B cell (primary cell): ENCODE results near the gene DYNLT2. TPM values are rescaled to one million over a fixed set of nuclear protein-coding genes. Genes with fewer than 3 reads are reported as not detected.

Experiments
- ATAC-seq: fragments of 200-7000 bp; cut with Tn5 transposase; one replicate; pipeline ENCODE4 v1.10.0; 2021; ENCODE audit warnings: low read depth, mild to moderate bottlenecking, moderate number of reproducible peaks, moderate library complexity
- CTCF ChIA-PET: fragments of 350-600 bp; sonication (Branson Sonifier 250); formaldehyde crosslinking; loops from one replicate; lab custom pipeline; 2021; ENCODE audit warnings: antibody characterized with exemption, inconsistent platforms; lab: Charles Lee
- POLR2A ChIA-PET: fragments of 350-600 bp; sonication (Branson Sonifier 250); formaldehyde crosslinking; loops from one replicate; lab custom pipeline; 2021; ENCODE audit warnings: antibody characterized with exemption; lab: Charles Lee
- DNase-seq: peaks from one replicate; pipeline ENCODE4 v3.0.0; 2013
- H2AFZ ChIP-seq: 2 replicates; pipeline ENCODE4 v1.6.1; 2012; ENCODE audit warnings: mild to moderate bottlenecking, low read depth, low read length; ENCODE audit not compliant: insufficient read depth, poor library complexity, severe bottlenecking
- H3K27ac ChIP-seq, 2 donors: 1 replicate in 1 of 2; 2 replicates in 1 of 2; pipeline ENCODE4 v1.5.1; 2012 to 2013; ENCODE audit warnings: low read length in 2 of 2, mild to moderate bottlenecking in 2 of 2, moderate library complexity in 1 of 2
- H3K27me3 ChIP-seq, 4 experiments: fragments of 200-600 bp in 1 of 4; sonication (generic) in 1 of 4; replicated peaks in 1 of 4; 1 replicate in 2 of 4; 2 replicates in 2 of 4; pipeline versions ENCODE4 v1.6.1 to v1.7.0; 2013 to 2016; ENCODE audit warnings: low read length in 3 of 4, mild to moderate bottlenecking in 2 of 4, mixed read lengths in 1 of 4, moderate library complexity in 1 of 4; ENCODE audit not compliant: insufficient read depth in 4 of 4, control insufficient read depth in 3 of 4; ENCODE audit errors: control extremely low read depth in 1 of 4
- H3K36me3 ChIP-seq, 2 experiments: replicated peaks in 1 of 2; 1 replicate in 1 of 2; 2 replicates in 1 of 2; pipeline versions ENCODE4 v1.6.1 to v1.7.1; 2013; ENCODE audit warnings: low read length in 1 of 2; ENCODE audit not compliant: insufficient read depth in 2 of 2, control insufficient read depth in 1 of 2; ENCODE audit errors: control extremely low read depth in 1 of 2, extremely low read depth in 1 of 2
- H3K4me1 ChIP-seq, 2 donors: fragments of 200-600 bp in 1 of 2; sonication (generic) in 1 of 2; 1 replicate in 1 of 2; 2 replicates in 1 of 2; pipeline versions ENCODE4 v1.5.1 to v1.6.1; 2013 to 2017; ENCODE audit warnings: low read length in 2 of 2; ENCODE audit not compliant: control insufficient read depth in 2 of 2, insufficient read depth in 2 of 2
- H3K4me2 ChIP-seq: replicated peaks from 2 replicates; pipeline ENCODE3; 2012; ENCODE audit warnings: mild to moderate bottlenecking, low read depth, low read length; ENCODE audit not compliant: poor library complexity, severe bottlenecking
- H3K4me3 ChIP-seq, 5 experiments: fragments of 200-600 bp in 1 of 5; sonication (generic) in 1 of 5; 1 replicate in 3 of 5; 2 replicates in 2 of 5; pipeline versions ENCODE4 v1.5.1 to v1.7.0; 2011 to 2016; ENCODE audit warnings: low read length in 4 of 5, mild to moderate bottlenecking in 4 of 5, low read depth in 2 of 5, control low read depth in 1 of 5, moderate library complexity in 1 of 5; ENCODE audit not compliant: insufficient read depth in 1 of 5; ENCODE audit errors: control extremely low read depth in 1 of 5, extremely low read depth in 1 of 5
- H3K79me2 ChIP-seq: fragments of 200-600 bp; sonication (generic); one replicate; pipeline ENCODE4 v1.6.0; 2016; ENCODE audit warnings: low read length; ENCODE audit not compliant: control insufficient read depth, insufficient read depth
- H3K9ac ChIP-seq: fragments of 200-600 bp; sonication (generic); 2 replicates; pipeline ENCODE4 v1.6.1; 2017; ENCODE audit warnings: mild to moderate bottlenecking, low read length, moderate library complexity
- H3K9me3 ChIP-seq, 3 donors: one replicate each; pipeline versions ENCODE4 v1.6.1 to v1.7.1; 2013; ENCODE audit warnings: low read length in 2 of 3; ENCODE audit not compliant: control insufficient read depth in 2 of 3, insufficient read depth in 1 of 3; ENCODE audit errors: control extremely low read depth in 1 of 3
- H4K20me1 ChIP-seq: 2 replicates; pipeline ENCODE4 v1.6.0; 2012; ENCODE audit warnings: mild to moderate bottlenecking, low read length; ENCODE audit not compliant: insufficient read depth, control insufficient read depth, poor library complexity, severe bottlenecking
- H3K27ac Mint-ChIP-seq: one replicate; pipeline ENCODE4 v1.8.0; 2021; ENCODE audit warnings: mixed read lengths
- H3K27me3 Mint-ChIP-seq: one replicate; pipeline ENCODE4 v1.8.0; 2021; ENCODE audit warnings: mixed read lengths
- H3K4me1 Mint-ChIP-seq: one replicate; pipeline ENCODE4 v1.8.0; 2021; ENCODE audit warnings: mixed read lengths
- H3K4me3 Mint-ChIP-seq: one replicate; pipeline ENCODE4 v1.8.0; 2021; ENCODE audit warnings: mixed read lengths
- H3K9me3 Mint-ChIP-seq: one replicate; pipeline ENCODE4 v1.8.0; 2022; ENCODE audit warnings: mixed read lengths; ENCODE audit not compliant: insufficient read depth
- EZH2 ChIP-seq: IDR thresholded peaks from 2 replicates; pipeline ENCODE4 v1.6.1; 2012; ENCODE audit warnings: borderline replicate concordance, low read depth, mild to moderate bottlenecking, moderate library complexity, low read length; ENCODE audit not compliant: insufficient read depth, poor library complexity, severe bottlenecking
- WGBS: methylation state at CpG from one replicate; pipeline ENCODE4 v1.1.5; 2013; ENCODE audit warnings: missing lambda C conversion rate; ENCODE audit not compliant: insufficient coverage; 5-methylcytosine and 5-hydroxymethylcytosine counted together
- intact Hi-C: fragments of 100-400 bp; cut with micrococcal nuclease; formaldehyde crosslinking; loops from one replicate; pipeline ENCODE4 v1.10.0; 2022
- polyA plus RNA-seq: library from polyadenylated mRNA; depleted of rRNA; stranded (reverse); fragments of >200 nt; gene quantifications from 2 replicates; pipeline ENCODE4 v1.2.3, GENCODE V29; 2012
- total RNA-seq, 2 donors: library from RNA; stranded (reverse); fragments of 120-200 nt in 1 of 2; gene quantifications; 1 replicate in 1 of 2; 2 replicates in 1 of 2; pipeline versions ENCODE4 v1.2.3 to v1.2.4, GENCODE V29; 2013 to 2022
- TF ChIP-seq, protein P1 (sequence below): fragments of 200-600 bp; IDR thresholded peaks from one replicate; pipeline ENCODE4 v1.8.0; 2022; ENCODE audit warnings: antibody characterized with exemption, mild to moderate bottlenecking

DYNLT2 gene
- total and polyA plus RNA-seq, 2 donors (not counting 1 experiment from before 2014, with no cell fraction given): 2.4 to 7.2 TPM

GRCh38 chr6:169719117-169719516 is 32.3 kb downstream of the DYNLT2 start:
- ChIA-PET CTCF (no interaction called here), POLR2A (no interaction called here)
- Mint-ChIP-seq H3K9me3 (no peaks in the 10 kb centered on the region), H3K27me3 (no peaks in the 10 kb centered on the region), H3K27ac (no peak overlapping the region), H3K4me3 (no peak overlapping the region), H3K4me1 (peaks cover 28% of the 10 kb centered on the region)
- DNase-seq (no peak), ATAC-seq (no peak)
- H3K27me3 ChIP-seq: no peaks in the 10 kb centered on the region
- H3K27ac ChIP-seq: no peak overlapping the region
- 100% methylated on average over 1 of the region's 4 CpGs for WGBS
- H3K36me3 ChIP-seq: peaks cover 8 to 26% of the 10 kb centered on the region in 2 experiments
- H3K9ac ChIP-seq: no peak overlapping the region
- H2AFZ ChIP-seq: no peak overlapping the region
- TF ChIP-seq EZH2: no peak
- TF ChIP-seq, protein P1, sequence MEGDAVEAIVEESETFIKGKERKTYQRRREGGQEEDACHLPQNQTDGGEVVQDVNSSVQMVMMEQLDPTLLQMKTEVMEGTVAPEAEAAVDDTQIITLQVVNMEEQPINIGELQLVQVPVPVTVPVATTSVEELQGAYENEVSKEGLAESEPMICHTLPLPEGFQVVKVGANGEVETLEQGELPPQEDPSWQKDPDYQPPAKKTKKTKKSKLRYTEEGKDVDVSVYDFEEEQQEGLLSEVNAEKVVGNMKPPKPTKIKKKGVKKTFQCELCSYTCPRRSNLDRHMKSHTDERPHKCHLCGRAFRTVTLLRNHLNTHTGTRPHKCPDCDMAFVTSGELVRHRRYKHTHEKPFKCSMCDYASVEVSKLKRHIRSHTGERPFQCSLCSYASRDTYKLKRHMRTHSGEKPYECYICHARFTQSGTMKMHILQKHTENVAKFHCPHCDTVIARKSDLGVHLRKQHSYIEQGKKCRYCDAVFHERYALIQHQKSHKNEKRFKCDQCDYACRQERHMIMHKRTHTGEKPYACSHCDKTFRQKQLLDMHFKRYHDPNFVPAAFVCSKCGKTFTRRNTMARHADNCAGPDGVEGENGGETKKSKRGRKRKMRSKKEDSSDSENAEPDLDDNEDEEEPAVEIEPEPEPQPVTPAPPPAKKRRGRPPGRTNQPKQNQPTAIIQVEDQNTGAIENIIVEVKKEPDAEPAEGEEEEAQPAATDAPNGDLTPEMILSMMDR: no peak
- H3K79me2 ChIP-seq: peaks cover 75% of the 10 kb centered on the region
- no peak overlapping the region for H3K4me3 ChIP-seq
- no peaks in the 10 kb centered on the region for H3K9me3 ChIP-seq
- intact Hi-C loops: no loop called here
- H3K4me2 ChIP-seq: no peak overlapping the region
- H4K20me1 ChIP-seq: no peaks in the 10 kb centered on the region
- H3K4me1 ChIP-seq: peaks cover 11 to 14% of the 10 kb centered on the region in 2 donors

GRCh38 chr6:169714595-169714994 is 36.8 kb downstream of the DYNLT2 start:
- DNase-seq (no peak), ATAC-seq (no peak)
- WGBS: 100% methylated on average over 6 of the region's 9 CpGs
- Mint-ChIP-seq H3K27me3 (no peaks in the 10 kb centered on the region), H3K9me3 (no peaks in the 10 kb centered on the region), H3K4me1 (peaks cover 8% of the 10 kb centered on the region), H3K4me3 (no peak overlapping the region), H3K27ac (no peak overlapping the region)
- intact Hi-C loops: no loop called here
- H3K4me2 ChIP-seq: no peak overlapping the region
- TF ChIP-seq, protein P1: no peak
- TF ChIP-seq EZH2: no peak
- no peaks in the 10 kb centered on the region for H3K4me1 ChIP-seq
- no peak overlapping the region for H2AFZ ChIP-seq
- H3K79me2 ChIP-seq: peaks cover 72% of the 10 kb centered on the region
- H3K27ac ChIP-seq: no peak overlapping the region
- ChIA-PET POLR2A (no interaction called here), CTCF (interaction anchor here (1.9 kb wide), 1 partner anchor 13 kb away, joined by 8 read pairs; the partner anchor contains the start of genes C6orf120 and WDR27)
- H3K27me3 ChIP-seq: no peaks in the 10 kb centered on the region
- H3K36me3 ChIP-seq: peaks cover 12 to 52% of the 10 kb centered on the region in 2 experiments
- H3K9me3 ChIP-seq: no peaks in the 10 kb centered on the region
- H4K20me1 ChIP-seq: no peaks in the 10 kb centered on the region
- H3K9ac ChIP-seq: no peak overlapping the region
- no peak overlapping the region for H3K4me3 ChIP-seq
